ENCODE measurements around the gene PHLDB2. TPM values are rescaled to one million over a fixed set of nuclear protein-coding genes. Genes with fewer than 3 reads are reported as not detected.

PHLDB2 gene
- total RNA-seq, 1 donor from 2014 or later, result 37.2 TPM

- H3K4me3 Mint-ChIP-seq, result no peak overlapping the region
- H3K36me3 Mint-ChIP-seq, result no peaks in the 10 kb centered on the region
- no peaks in the 10 kb centered on the region for H3K27me3 Mint-ChIP-seq (ENCODE audit: low read depth)
- H3K9me3 Mint-ChIP-seq, result no peaks in the 10 kb centered on the region
- H3K27ac Mint-ChIP-seq, result peak overlapping the region; percentile 70
- DNase-seq (ENCODE audit: low spot score in 2 of 2, unreplicated experiment in 2 of 2), result no peak
- no peak for TF ChIP-seq CTCF (IDR thresholded peaks at IDR 0.05; ENCODE audit: unreplicated experiment)
- peaks cover 60% of the 10 kb centered on the region for H3K4me1 Mint-ChIP-seq
Observed at GRCh38 chr3:111862974-111863373, 3.9 kb downstream of the PHLDB2 start.

- no peak for TF ChIP-seq CTCF (IDR thresholded peaks at IDR 0.05; ENCODE audit: unreplicated experiment)
- Mint-ChIP-seq H3K27ac (peak overlapping the region; percentile 97), H3K4me1 (peaks cover 61% of the 10 kb centered on the region), H3K9me3 (no peaks in the 10 kb centered on the region), H3K36me3 (no peaks in the 10 kb centered on the region), H3K27me3 (ENCODE audit: low read depth) (no peaks in the 10 kb centered on the region), H3K4me3 (no peak overlapping the region)
- DNase-seq (ENCODE audit: low spot score in 2 of 2, unreplicated experiment in 2 of 2), result no peak
Observed at GRCh38 chr3:111863942-111864694, 5.1 kb downstream of the PHLDB2 start.

GRCh38 chr3:111864821-111865656, 6.0 kb downstream of the PHLDB2 start:
- DNase-seq (ENCODE audit: low spot score in 2 of 2, unreplicated experiment in 2 of 2), result no peak
- H3K4me3 Mint-ChIP-seq, result peak overlapping the region; percentile 32
- TF ChIP-seq CTCF (IDR thresholded peaks at IDR 0.05; ENCODE audit: unreplicated experiment), result no peak
- H3K36me3 Mint-ChIP-seq, result no peaks in the 10 kb centered on the region
- H3K27ac Mint-ChIP-seq, result peak overlapping the region; percentile 97
- H3K9me3 Mint-ChIP-seq, result no peaks in the 10 kb centered on the region
- no peaks in the 10 kb centered on the region for H3K27me3 Mint-ChIP-seq (ENCODE audit: low read depth)
- H3K4me1 Mint-ChIP-seq, result peaks cover 70% of the 10 kb centered on the region

- no peak for DNase-seq (ENCODE audit: low spot score in 2 of 2, unreplicated experiment in 2 of 2)
- Mint-ChIP-seq H3K36me3 (no peaks in the 10 kb centered on the region), H3K4me1 (peaks cover 70% of the 10 kb centered on the region), H3K9me3 (no peaks in the 10 kb centered on the region), H3K4me3 (no peak overlapping the region), H3K27me3 (ENCODE audit: low read depth) (no peaks in the 10 kb centered on the region), H3K27ac (peak overlapping the region; percentile 62)
- TF ChIP-seq CTCF (IDR thresholded peaks at IDR 0.05; ENCODE audit: unreplicated experiment), result no peak
Observed at GRCh38 chr3:111867889-111868426, 8.9 kb downstream of the PHLDB2 start.

- Mint-ChIP-seq H3K27ac (no peak overlapping the region), H3K36me3 (no peaks in the 10 kb centered on the region), H3K4me3 (no peak overlapping the region), H3K27me3 (ENCODE audit: low read depth) (no peaks in the 10 kb centered on the region), H3K4me1 (peaks cover 44% of the 10 kb centered on the region), H3K9me3 (no peaks in the 10 kb centered on the region)
- DNase-seq (ENCODE audit: low spot score in 2 of 2, unreplicated experiment in 2 of 2), result no peak
- no peak for TF ChIP-seq CTCF (IDR thresholded peaks at IDR 0.05; ENCODE audit: unreplicated experiment)
Observed at GRCh38 chr3:111870620-111871019, 11.6 kb downstream of the PHLDB2 start.
